ENCODE data around the gene PLEKHA5.
A peak's percentile ranks its signal among the peaks of the same experiment; 100 is the strongest.

PLEKHA5 gene

DNA sequence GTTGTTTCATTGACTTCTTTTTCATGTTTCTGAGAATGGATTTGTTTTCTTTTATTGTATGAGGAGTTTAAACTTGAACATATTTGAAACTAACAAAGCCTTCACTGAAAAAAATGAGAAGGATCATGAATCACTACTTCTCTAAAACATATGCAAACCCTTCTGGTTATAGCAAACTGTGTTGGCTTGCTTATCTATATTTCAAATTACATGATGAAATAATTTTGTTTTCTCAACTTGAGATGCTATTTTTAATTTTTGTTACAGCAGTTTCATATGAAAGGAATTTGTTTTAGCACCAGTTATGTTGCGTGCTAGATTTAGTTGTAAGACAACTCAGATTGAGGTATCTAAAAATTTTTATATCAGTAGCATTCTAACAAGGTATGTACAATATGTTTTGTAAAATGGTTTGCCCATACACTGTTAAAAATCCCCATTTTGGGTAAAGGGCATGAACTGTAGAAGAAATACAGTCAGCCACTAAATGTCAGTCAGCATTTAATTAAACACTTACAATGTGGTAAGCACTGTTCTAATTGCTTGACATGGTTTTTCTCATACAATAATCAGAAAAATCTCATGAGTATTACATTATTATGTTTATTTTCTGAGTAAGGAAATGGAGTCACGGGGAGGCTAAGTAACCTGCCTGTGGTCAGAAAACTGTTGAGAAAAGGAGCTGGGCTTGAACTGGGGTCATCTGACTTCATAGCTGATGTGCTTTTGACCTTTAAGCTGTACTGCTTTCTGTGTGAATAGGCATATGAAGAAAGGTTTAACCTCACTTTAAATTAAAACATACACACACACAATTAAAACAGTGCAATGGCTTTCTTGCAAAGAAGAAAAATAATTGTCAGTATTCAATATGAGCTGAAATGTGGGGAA, 105.7 kb downstream of the PLEKHA5 start:
- no peak for DNase-seq

DNA sequence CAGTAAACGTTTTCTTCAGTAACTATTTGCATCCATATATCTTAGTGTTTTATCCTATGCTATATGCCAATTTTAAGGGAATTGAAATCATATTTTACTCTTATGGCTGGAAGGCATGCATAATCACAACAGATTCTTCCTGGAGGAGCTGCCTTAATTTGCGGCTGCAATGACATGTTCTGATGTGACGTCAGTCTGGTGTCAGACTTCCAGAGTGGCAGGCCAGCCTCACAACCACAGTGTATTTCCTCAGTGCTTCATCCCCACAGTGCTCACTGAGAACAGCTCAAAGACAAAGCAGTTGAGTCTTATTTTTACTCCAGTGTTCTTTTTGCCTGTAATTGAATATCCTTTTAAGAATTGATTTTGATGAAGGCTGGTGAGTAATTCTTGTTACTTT, 107.1 kb downstream of the PLEKHA5 start:
- DNase-seq = no peak

DNA sequence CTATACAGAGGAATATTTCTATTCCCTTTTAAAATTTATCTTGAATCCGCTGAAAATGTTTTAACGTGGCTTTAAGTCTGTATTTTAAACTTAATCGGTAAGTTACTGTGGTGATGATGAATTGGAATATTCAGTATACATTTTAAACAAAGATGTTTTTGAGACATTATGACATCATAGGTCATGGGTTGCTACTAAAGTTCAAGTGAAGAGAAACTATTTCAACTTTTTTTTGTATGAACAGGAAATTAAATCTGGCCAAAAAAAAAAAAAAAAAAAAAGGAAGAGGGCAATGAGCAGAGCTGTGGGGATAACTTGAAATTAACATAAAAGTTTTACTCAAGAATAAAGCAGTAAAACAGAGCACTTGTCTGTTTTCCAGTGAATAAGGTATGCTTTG, 109.0 kb downstream of the PLEKHA5 start:
- no peak for DNase-seq

- DNase-seq = no peak
Observed at GRCh38 chr12:19239102-19239501, 109.6 kb downstream of the PLEKHA5 start.

GRCh38 chr12:19239616-19240234, 110.2 kb downstream of the PLEKHA5 start:
- DNase-seq = no peak

DNA sequence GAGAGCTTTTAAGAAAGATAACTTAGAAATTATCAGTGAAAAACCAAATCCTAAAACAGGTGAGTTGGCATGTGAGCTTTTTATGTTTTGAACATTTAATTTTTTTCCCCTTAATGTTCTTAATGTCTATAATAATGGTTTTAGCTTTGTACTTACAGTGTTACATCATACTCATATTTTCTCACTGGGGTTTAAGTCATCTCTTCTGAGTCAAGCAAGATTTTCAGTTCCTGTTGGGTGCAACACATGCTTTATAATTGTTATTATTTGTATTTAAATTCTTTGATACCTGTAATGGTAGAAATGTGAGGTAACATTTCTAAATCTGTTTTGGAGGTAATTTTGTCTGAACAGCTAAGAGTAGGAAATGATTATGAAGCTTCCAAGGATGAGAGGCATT, 113.0 kb downstream of the PLEKHA5 start:
- DNase-seq = no peak

- DNase-seq = no peak
Observed at GRCh38 chr12:19243551-19243950, 114.0 kb downstream of the PLEKHA5 start.

DNA sequence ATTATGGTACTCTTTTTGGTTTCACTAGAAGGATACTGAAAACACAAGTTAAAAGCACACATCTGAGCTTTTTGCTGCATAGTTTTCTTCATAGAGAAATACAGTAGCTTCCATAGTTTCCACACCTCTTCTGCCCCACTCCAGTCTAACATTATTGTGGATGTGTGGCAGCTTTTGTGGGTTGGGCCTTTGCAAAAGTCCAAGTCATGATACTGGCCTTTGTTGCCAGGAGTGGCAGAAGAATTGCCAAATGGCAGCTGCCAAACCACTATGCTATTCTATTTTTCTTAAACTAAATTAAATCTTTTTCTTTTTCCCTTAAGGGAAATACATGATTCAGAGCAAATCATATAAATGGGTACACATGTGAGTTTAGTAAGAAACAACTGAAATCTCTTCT, 114.8 kb downstream of the PLEKHA5 start:
- DNase-seq = no peak

DNA sequence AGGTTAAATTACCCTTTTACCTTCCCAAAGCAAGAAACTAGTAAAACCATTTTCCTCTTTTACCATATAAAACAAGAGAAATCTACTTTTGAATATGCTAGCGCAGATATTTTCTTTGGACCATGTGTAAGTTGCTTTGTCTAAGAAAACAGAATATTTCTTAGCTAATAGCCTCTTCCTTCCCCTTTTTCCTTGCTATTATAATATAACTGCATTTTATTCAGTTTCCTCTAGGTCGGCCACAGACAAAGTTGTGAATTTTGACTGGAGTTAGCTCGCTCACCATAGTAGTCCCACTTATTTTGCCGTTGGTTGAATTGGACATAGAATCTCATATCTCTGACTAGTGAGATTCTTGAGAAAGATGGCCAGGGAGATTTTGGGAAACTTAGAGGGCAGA, 115.6 kb downstream of the PLEKHA5 start:
- DNase-seq = no peak

- no peak for DNase-seq
Observed at GRCh38 chr12:19245666-19246065, 116.1 kb downstream of the PLEKHA5 start.

- no peak for DNase-seq
Observed at GRCh38 chr12:19246933-19247332, 117.4 kb downstream of the PLEKHA5 start.

- DNase-seq = no peak
Observed at GRCh38 chr12:19248929-19249602, 119.5 kb downstream of the PLEKHA5 start.

- no peak for DNase-seq
Observed at GRCh38 chr12:19251481-19252132, 122.1 kb downstream of the PLEKHA5 start.

GRCh38 chr12:19260135-19260534, 130.6 kb downstream of the PLEKHA5 start:
- DNase-seq = no peak

DNA sequence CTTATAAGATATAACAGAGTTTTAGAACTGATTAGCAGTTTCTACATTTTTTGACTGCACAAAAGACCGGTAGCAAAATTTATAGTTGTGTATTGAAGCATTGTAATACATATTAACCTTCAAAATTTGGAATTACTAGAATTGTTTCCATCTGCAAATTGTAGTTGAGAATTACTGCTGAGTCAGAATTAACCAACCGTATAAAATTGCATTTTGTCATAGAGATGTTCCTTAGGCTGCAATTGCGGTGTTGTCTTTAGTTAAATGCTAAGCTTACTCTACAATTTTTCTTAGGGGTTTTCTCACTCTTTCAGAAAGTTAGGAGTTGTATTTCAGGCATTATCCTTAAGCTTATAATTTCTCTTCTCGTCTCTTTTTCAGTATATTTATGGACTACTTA, 132.2 kb downstream of the PLEKHA5 start:
- no peak for DNase-seq

DNA sequence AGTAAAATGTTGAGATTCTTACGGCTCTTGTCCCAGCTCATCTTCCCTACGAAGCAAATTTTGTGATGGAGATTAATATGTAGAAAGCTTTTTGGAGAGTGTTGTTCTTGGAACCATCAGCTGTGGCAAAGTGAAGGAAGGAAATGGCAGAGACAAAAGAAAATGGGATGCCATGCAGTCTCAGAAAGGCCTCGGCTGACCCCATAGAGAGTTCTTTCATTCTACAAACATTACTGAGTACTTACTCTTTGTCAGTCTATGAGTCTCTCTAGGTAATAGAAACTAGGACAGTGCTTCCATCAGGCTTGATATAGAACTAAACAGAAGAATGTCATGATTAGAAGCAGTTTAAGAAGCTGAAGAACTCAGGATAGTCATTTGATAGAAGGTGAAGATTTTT, 134.1 kb downstream of the PLEKHA5 start:
- no peak for DNase-seq

DNA sequence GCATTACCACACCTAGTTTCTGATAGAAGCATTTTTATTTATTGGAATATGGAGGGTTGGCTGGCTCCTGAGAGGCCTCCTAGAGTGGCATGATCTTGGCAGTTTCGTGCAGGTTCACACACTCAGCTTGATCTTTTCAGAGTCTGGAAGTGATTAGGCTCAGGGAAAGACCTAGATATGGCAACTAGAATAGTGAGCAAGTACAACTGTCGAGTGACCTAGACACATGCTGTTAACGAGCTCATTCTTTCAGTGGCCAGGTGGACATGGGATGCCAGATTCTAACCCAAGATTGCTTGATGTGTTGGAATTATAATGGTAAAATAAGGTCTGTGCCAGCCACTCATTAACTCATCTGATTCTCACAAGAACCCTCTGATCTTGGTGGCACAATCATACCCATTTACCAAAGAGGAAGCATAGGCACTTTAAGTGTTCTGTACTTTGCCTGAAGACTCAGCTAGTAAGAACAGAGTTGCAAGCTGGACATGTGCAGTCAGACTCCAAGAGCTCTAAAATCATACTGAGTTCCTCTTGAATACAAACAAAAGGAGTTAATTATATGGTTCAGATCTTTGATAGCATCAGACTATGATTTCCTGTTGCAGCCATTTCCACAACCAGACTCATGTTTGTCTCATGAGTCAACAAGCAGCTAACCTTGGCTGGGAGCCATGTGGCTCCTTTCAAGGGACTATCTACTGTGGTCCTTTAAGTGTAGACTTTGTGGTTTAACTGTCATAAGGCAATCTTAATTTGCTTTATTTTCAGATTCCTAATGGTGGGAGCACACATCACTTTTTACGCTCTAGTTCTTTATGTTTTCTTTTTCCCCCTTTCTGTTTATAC, 144.2 kb downstream of the PLEKHA5 start:
- peak; percentile 40 to 58 for DNase-seq

DNA sequence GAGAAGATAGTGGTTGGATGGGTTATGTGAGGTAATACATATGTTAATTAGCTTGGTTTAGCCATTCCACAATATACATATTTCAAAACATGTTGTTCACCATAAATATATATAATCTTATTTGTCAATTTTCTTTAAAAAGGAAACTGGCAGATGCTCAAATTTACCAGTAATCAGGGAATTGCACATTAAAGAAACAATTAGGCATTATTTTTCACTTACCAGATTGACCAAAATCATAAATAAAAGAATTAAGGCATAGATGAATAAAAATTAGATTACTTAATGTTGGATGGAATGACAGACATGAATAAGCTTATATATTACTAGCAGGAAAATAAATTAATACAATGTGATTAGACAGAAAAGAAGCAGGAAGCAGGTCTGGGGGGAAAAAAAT, 147.2 kb downstream of the PLEKHA5 start:
- no peak for DNase-seq

- DNase-seq = no peak
Observed at GRCh38 chr12:19277711-19278110, 148.2 kb downstream of the PLEKHA5 start.

GRCh38 chr12:19278407-19278806, 148.9 kb downstream of the PLEKHA5 start:
- DNase-seq = no peak

DNA sequence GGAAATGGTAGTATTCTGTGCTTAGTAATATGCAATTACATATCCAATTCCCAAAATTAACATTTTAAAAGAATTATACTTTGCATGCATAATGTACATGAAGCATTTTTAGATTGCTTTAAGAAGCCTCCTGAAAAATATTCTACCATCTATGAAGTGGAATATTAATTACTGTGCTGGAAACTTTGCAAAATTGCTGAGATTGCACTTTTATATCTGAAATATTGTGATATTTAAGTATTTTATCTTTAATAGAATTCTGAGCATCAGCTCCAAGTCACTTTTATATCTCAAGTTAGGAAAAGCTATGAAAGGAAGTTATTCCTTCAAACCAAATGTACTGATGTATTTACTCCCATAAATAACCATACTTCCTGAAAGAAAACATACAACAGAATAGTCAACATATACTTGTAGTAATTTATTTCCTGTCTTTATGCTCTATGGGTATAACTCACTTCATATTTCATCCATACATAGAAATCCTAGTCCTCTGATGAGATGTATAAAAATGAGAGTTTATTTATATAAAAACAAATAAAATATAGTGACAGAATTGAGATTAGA, 152.7 kb downstream of the PLEKHA5 start:
- DNase-seq = no peak

DNA sequence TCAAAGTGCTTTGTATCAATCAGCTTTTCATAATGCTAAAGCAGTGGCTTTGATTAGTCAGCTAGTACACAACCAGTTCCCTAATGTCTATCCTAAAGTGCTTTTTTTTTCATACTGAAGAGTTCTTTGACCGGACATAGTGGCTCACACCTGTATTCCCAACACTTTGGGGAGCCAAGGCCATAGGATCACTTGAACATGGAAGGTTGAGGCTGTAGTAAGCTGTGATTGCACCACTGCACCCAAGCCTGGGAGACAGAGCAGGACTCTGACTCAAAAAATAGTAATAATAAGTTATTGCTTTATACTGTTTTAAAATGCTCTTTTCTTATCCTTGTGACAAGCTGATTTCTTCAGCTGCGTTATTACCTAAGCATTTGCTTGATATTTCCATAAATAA, 155.1 kb downstream of the PLEKHA5 start:
- DNase-seq = no peak
